Mesenchymal stem cell (in vitro differentiated cells and primary cell): ENCODE data around the gene JMJD7.

Source experiments
- DNase-seq: peaks from one replicate; pipeline ENCODE4 v3.0.0-alpha.2; 2013
- H2AFZ ChIP-seq: one replicate; pipeline ENCODE4 v1.6.1; 2013; ENCODE audit warnings: low read depth, mild to moderate bottlenecking, control low read depth, inconsistent platforms, low read length, moderate library complexity
- H2AK5ac ChIP-seq: 2 replicates; pipeline ENCODE4 v1.6.1; 2013; ENCODE audit warnings: low read length, moderate library complexity, mild to moderate bottlenecking, inconsistent platforms; ENCODE audit not compliant: severe bottlenecking
- H2BK120ac ChIP-seq: one replicate; pipeline ENCODE4 v1.6.1; 2013; ENCODE audit warnings: low read depth, mild to moderate bottlenecking, inconsistent platforms, low read length, moderate library complexity
- H2BK12ac ChIP-seq, 2 experiments: one replicate each; pipeline ENCODE4 v1.6.1; 2013; ENCODE audit warnings: inconsistent platforms in 2 of 2, low read length in 2 of 2, mild to moderate bottlenecking in 2 of 2, moderate library complexity in 2 of 2, control low read depth in 1 of 2
- H2BK15ac ChIP-seq: one replicate; pipeline ENCODE4 v1.6.1; 2013; ENCODE audit warnings: mild to moderate bottlenecking, low read depth, inconsistent platforms; ENCODE audit not compliant: poor library complexity, severe bottlenecking
- H2BK5ac ChIP-seq: 2 replicates; pipeline ENCODE4 v1.6.1; 2013; ENCODE audit warnings: low read depth, mild to moderate bottlenecking, low read length, control low read depth, inconsistent platforms; ENCODE audit not compliant: poor library complexity, severe bottlenecking
- H3K14ac ChIP-seq, 2 experiments: one replicate each; pipeline ENCODE4 v1.6.1; 2013; ENCODE audit warnings: inconsistent platforms in 2 of 2, low read length in 2 of 2, control low read depth in 1 of 2, mild to moderate bottlenecking in 1 of 2, moderate library complexity in 1 of 2
- H3K18ac ChIP-seq, 2 experiments: one replicate each; pipeline ENCODE4 v1.6.1; 2013; ENCODE audit warnings: inconsistent platforms in 2 of 2, low read length in 2 of 2, control low read depth in 1 of 2, low read depth in 1 of 2, mild to moderate bottlenecking in 1 of 2
- H3K23ac ChIP-seq, 2 experiments: one replicate each; pipeline ENCODE4 v1.6.1; 2013; ENCODE audit warnings: inconsistent platforms in 2 of 2, low read length in 2 of 2, mild to moderate bottlenecking in 2 of 2, moderate library complexity in 2 of 2, control low read depth in 1 of 2
- H3K27ac ChIP-seq: 2 replicates; pipeline ENCODE4 v1.5.1; 2013; ENCODE audit warnings: mild to moderate bottlenecking, moderate library complexity, low read length, control low read depth, inconsistent platforms; ENCODE audit not compliant: poor library complexity, severe bottlenecking
- H3K27me3 ChIP-seq, 2 experiments: 2 replicates each; pipeline versions ENCODE4 v1.6.1 to v1.7.0; 2013; ENCODE audit warnings: low read length in 2 of 2, mild to moderate bottlenecking in 2 of 2, moderate library complexity in 2 of 2, control low read depth in 1 of 2, inconsistent platforms in 1 of 2; ENCODE audit not compliant: control insufficient read depth in 1 of 2, insufficient read depth in 1 of 2
- H3K36me3 ChIP-seq, 2 experiments: 2 replicates each; pipeline versions ENCODE4 v1.6.1 to v1.7.0; 2013; ENCODE audit warnings: low read length in 2 of 2, control low read depth in 1 of 2, inconsistent platforms in 1 of 2, low read depth in 1 of 2, mild to moderate bottlenecking in 1 of 2; ENCODE audit not compliant: insufficient read depth in 2 of 2, control insufficient read depth in 1 of 2
- H3K4ac ChIP-seq, 2 experiments: one replicate each; pipeline ENCODE4 v1.6.1; 2013; ENCODE audit warnings: inconsistent platforms in 2 of 2, low read length in 2 of 2, mild to moderate bottlenecking in 2 of 2, moderate library complexity in 2 of 2, control low read depth in 1 of 2, low read depth in 1 of 2
- H3K4me1 ChIP-seq: 2 replicates; pipeline ENCODE4 v1.6.1; 2013; ENCODE audit warnings: low read depth, low read length, control low read depth; ENCODE audit not compliant: control insufficient read depth, insufficient read depth
- H3K4me2 ChIP-seq: 2 replicates; pipeline ENCODE4 v1.6.1; 2013; ENCODE audit warnings: low read length, mild to moderate bottlenecking, inconsistent platforms; ENCODE audit not compliant: poor library complexity, severe bottlenecking
- H3K4me3 ChIP-seq, 2 experiments: 2 replicates each; pipeline versions ENCODE4 v1.5.1 to v1.7.0; 2013; ENCODE audit warnings: low read length in 2 of 2, mild to moderate bottlenecking in 2 of 2, control low read depth in 1 of 2, low read depth in 1 of 2; ENCODE audit not compliant: insufficient read depth in 1 of 2
- H3K79me1 ChIP-seq: replicated peaks from 2 replicates; pipeline ENCODE4 v1.6.1; 2013; ENCODE audit warnings: mild to moderate bottlenecking, control low read depth, low read length, inconsistent platforms; ENCODE audit not compliant: poor library complexity, severe bottlenecking
- H3K9ac ChIP-seq: 2 replicates; pipeline ENCODE4 v1.7.0; 2013; ENCODE audit warnings: mild to moderate bottlenecking, low read length, moderate library complexity
- H3K9me3 ChIP-seq: 2 replicates; pipeline ENCODE4 v1.7.0; 2013; ENCODE audit warnings: mild to moderate bottlenecking, low read length; ENCODE audit not compliant: control insufficient read depth
- H4K8ac ChIP-seq: one replicate; pipeline ENCODE4 v1.6.1; 2013; ENCODE audit warnings: inconsistent platforms, mild to moderate bottlenecking, low read length, moderate library complexity
- H4K91ac ChIP-seq: one replicate; pipeline ENCODE4 v1.6.1; 2013; ENCODE audit warnings: mild to moderate bottlenecking, low read length, inconsistent platforms
- WGBS: methylation state at CpG from one replicate; pipeline ENCODE4 v1.1.7; 2013; ENCODE audit warnings: mixed read lengths; 5-methylcytosine and 5-hydroxymethylcytosine counted together

JMJD7 gene

DNA sequence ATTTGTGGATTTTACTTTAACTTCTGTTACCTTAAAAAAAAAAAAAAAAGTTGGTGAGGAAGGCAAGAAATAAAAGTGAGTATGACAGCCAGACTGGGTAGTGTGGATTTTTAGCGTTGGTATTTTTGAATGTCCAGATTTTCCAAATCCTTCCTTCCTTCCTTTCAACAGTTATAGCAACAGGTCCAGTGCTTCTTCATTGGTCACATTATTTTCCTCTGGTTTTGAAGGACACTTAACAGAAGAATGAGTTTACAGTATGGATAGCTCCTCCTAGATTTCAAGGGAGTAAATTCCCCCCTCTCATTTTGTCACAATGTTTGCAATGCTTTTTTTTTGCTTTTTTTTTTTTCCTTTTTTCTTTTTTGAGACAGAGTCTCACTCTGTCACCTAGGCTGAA, 47.2 kb upstream of the JMJD7 start:
- H2BK12ac ChIP-seq: no peak overlapping the region
- peaks cover 3% of the 10 kb centered on the region for H3K4me1 ChIP-seq
- no peak overlapping the region for H2AK5ac ChIP-seq
- H3K4me3 ChIP-seq: no peak overlapping the region
- H3K18ac ChIP-seq: no peak overlapping the region
- no CpG with 5 or more reads among the region's 1 CpG for WGBS
- no peak overlapping the region for H3K23ac ChIP-seq
- DNase-seq: peak; percentile 30
- H2BK15ac ChIP-seq: no peak overlapping the region
- H3K4me2 ChIP-seq: no peak overlapping the region
- no peaks in the 10 kb centered on the region for H3K9me3 ChIP-seq
- peaks cover 16% of the 10 kb centered on the region for H3K79me1 ChIP-seq
- no peak overlapping the region for H4K8ac ChIP-seq
- H3K14ac ChIP-seq: no peak overlapping the region
- H4K91ac ChIP-seq: no peak overlapping the region
- no peak overlapping the region for H3K4ac ChIP-seq
- no peak overlapping the region for H3K27ac ChIP-seq
- no peaks in the 10 kb centered on the region for H3K36me3 ChIP-seq
- no peak overlapping the region for H2BK5ac ChIP-seq
- no peak overlapping the region for H2BK120ac ChIP-seq
- no peak overlapping the region for H2AFZ ChIP-seq
- H3K27me3 ChIP-seq: no peaks in the 10 kb centered on the region
- no peak overlapping the region for H3K9ac ChIP-seq

GRCh38 chr15:41782371-41783282, 45.3 kb upstream of the JMJD7 start:
- WGBS: 90% methylated on average over 3 of the region's 5 CpGs
- Histone ChIP-seq H2BK15ac (no peak overlapping the region), H3K23ac (no peak overlapping the region), H3K9ac (no peak overlapping the region), H2BK120ac (no peak overlapping the region), H2BK12ac (no peak overlapping the region), H3K4me3 (no peak overlapping the region), H3K14ac (no peak overlapping the region), H3K18ac (no peak overlapping the region), H2AK5ac (no peak overlapping the region), H3K4ac (no peak overlapping the region), H4K8ac (no peak overlapping the region), H3K27me3 (no peaks in the 10 kb centered on the region), H3K79me1 (peaks cover 17% of the 10 kb centered on the region), H3K4me2 (no peak overlapping the region), H2BK5ac (no peak overlapping the region), H3K4me1 (peaks cover 2% of the 10 kb centered on the region), H3K9me3 (no peaks in the 10 kb centered on the region), H2AFZ (no peak overlapping the region), H4K91ac (no peak overlapping the region), H3K27ac (no peak overlapping the region), H3K36me3 (no peaks in the 10 kb centered on the region)
- no peak for DNase-seq

GRCh38 chr15:41783296-41783695, 44.6 kb upstream of the JMJD7 start:
- DNase-seq: no peak
- H4K8ac ChIP-seq: no peak overlapping the region
- H3K14ac ChIP-seq: no peak overlapping the region
- no peak overlapping the region for H2BK15ac ChIP-seq
- no peak overlapping the region for H2AFZ ChIP-seq
- no peak overlapping the region for H3K9ac ChIP-seq
- H3K4ac ChIP-seq: no peak overlapping the region
- no CpG with 5 or more reads among the region's 1 CpG for WGBS
- no peak overlapping the region for H3K27ac ChIP-seq
- no peak overlapping the region for H2AK5ac ChIP-seq
- H3K79me1 ChIP-seq: peaks cover 17% of the 10 kb centered on the region
- H3K23ac ChIP-seq: no peak overlapping the region
- H3K4me2 ChIP-seq: no peak overlapping the region
- no peak overlapping the region for H2BK5ac ChIP-seq
- no peak overlapping the region for H4K91ac ChIP-seq
- H3K27me3 ChIP-seq: no peaks in the 10 kb centered on the region
- no peak overlapping the region for H2BK12ac ChIP-seq
- H3K36me3 ChIP-seq: no peaks in the 10 kb centered on the region
- no peaks in the 10 kb centered on the region for H3K9me3 ChIP-seq
- H3K4me3 ChIP-seq: no peak overlapping the region
- H2BK120ac ChIP-seq: no peak overlapping the region
- H3K4me1 ChIP-seq: peaks cover 2% of the 10 kb centered on the region
- H3K18ac ChIP-seq: no peak overlapping the region

GRCh38 chr15:41788262-41788661, 39.6 kb upstream of the JMJD7 start:
- Histone ChIP-seq H3K4me3 (no peak overlapping the region), H3K27ac (no peak overlapping the region), H2BK15ac (no peak overlapping the region), H2BK12ac (no peak overlapping the region), H3K18ac (no peak overlapping the region), H3K9ac (no peak overlapping the region), H3K4me1 (peaks cover 11% of the 10 kb centered on the region), H2BK5ac (no peak overlapping the region), H2AK5ac (no peak overlapping the region), H3K9me3 (no peaks in the 10 kb centered on the region), H4K91ac (no peak overlapping the region), H3K27me3 (no peaks in the 10 kb centered on the region), H3K14ac (no peak overlapping the region), H3K4ac (no peak overlapping the region), H4K8ac (no peak overlapping the region), H2AFZ (no peak overlapping the region), H3K79me1 (peaks cover 22% of the 10 kb centered on the region), H2BK120ac (no peak overlapping the region), H3K23ac (no peak overlapping the region), H3K4me2 (no peak overlapping the region), H3K36me3 (no peaks in the 10 kb centered on the region)
- 91% methylated on average over 3 of the region's 3 CpGs for WGBS
- DNase-seq: no peak
